Limb (tissue), 2 donors: ENCODE results near the gene SYNDIG1L.
"Not testable (repeated sequence)": the region's sequence is repeated elsewhere in the genome, so short reads cannot be mapped to it uniquely, and the experiment has no call there.

ENCODE experiments used
- DNase-seq, 2 donors: peaks; one replicate each; pipeline ENCODE4 v3.0.0-alpha.2; 2016; ENCODE audit errors: extremely low spot score in 2 of 2

Gene SYNDIG1L

GRCh38 chr14:74426202-74426582 lies at the start of gene SYNDIG1L:
Gene SYNDIG1L, minus strand, starts transcription at chr14:74426210. Its CDS starts 16,466 bp downstream, at chr14:74409744.
- no peak for DNase-seq

GRCh38 chr14:74475678-74476077 lies 49.7 kb upstream of the SYNDIG1L start:
- DNase-seq: no peak

GRCh38 chr14:74474376-74474775 lies 48.4 kb upstream of the SYNDIG1L start:
- no peak for DNase-seq

GRCh38 chr14:74472601-74473000 lies 46.6 kb upstream of the SYNDIG1L start:
- DNase-seq: no peak

GRCh38 chr14:74469548-74470518 lies 43.8 kb upstream of the SYNDIG1L start:
- no peak for DNase-seq

GRCh38 chr14:74468513-74468912 lies 42.5 kb upstream of the SYNDIG1L start:
- DNase-seq: no peak

- DNase-seq: no peak
Observed at GRCh38 chr14:74465335-74465734, 39.3 kb upstream of the SYNDIG1L start.

- no peak for DNase-seq
Observed at GRCh38 chr14:74464785-74465184, 38.8 kb upstream of the SYNDIG1L start.

GRCh38 chr14:74463697-74464096 lies 37.7 kb upstream of the SYNDIG1L start:
- DNase-seq: no peak

- DNase-seq: no peak
Observed at GRCh38 chr14:74462993-74463392, 37.0 kb upstream of the SYNDIG1L start.

- DNase-seq: no peak
Observed at GRCh38 chr14:74459976-74460375, 34.0 kb upstream of the SYNDIG1L start.

- DNase-seq: no peak
Observed at GRCh38 chr14:74459289-74459946, 33.4 kb upstream of the SYNDIG1L start.

- DNase-seq: no peak
Observed at GRCh38 chr14:74457565-74457895, 31.5 kb upstream of the SYNDIG1L start.

GRCh38 chr14:74456684-74457564 lies 30.9 kb upstream of the SYNDIG1L start:
- DNase-seq: no peak

- not testable (repeated sequence) for DNase-seq
Observed at GRCh38 chr14:74454397-74454796, 28.4 kb upstream of the SYNDIG1L start.

- no peak for DNase-seq
Observed at GRCh38 chr14:74444866-74445265, 18.9 kb upstream of the SYNDIG1L start.

- no peak for DNase-seq
Observed at GRCh38 chr14:74442757-74443156, 16.7 kb upstream of the SYNDIG1L start.

GRCh38 chr14:74441113-74441512 lies 15.1 kb upstream of the SYNDIG1L start:
- no peak for DNase-seq

GRCh38 chr14:74438351-74438915 lies 12.4 kb upstream of the SYNDIG1L start:
- DNase-seq: no peak

- no peak for DNase-seq
Observed at GRCh38 chr14:74437496-74438053, 11.6 kb upstream of the SYNDIG1L start.

- DNase-seq: no peak
Observed at GRCh38 chr14:74434294-74434693, 8.3 kb upstream of the SYNDIG1L start.
